GM21515 (cell line): ENCODE results near the gene ERCC2.
"Not testable (repeated sequence)": the region's sequence is repeated elsewhere in the genome, so short reads cannot be mapped to it uniquely, and the experiment has no call there.

ENCODE experiments used
- ATAC-seq: cut with Tn5 transposase; IDR thresholded peaks from one replicate; pipeline ENCODE4 v1.9.1; 2021; ENCODE audit not compliant: unreplicated experiment

Gene ERCC2

DNA sequence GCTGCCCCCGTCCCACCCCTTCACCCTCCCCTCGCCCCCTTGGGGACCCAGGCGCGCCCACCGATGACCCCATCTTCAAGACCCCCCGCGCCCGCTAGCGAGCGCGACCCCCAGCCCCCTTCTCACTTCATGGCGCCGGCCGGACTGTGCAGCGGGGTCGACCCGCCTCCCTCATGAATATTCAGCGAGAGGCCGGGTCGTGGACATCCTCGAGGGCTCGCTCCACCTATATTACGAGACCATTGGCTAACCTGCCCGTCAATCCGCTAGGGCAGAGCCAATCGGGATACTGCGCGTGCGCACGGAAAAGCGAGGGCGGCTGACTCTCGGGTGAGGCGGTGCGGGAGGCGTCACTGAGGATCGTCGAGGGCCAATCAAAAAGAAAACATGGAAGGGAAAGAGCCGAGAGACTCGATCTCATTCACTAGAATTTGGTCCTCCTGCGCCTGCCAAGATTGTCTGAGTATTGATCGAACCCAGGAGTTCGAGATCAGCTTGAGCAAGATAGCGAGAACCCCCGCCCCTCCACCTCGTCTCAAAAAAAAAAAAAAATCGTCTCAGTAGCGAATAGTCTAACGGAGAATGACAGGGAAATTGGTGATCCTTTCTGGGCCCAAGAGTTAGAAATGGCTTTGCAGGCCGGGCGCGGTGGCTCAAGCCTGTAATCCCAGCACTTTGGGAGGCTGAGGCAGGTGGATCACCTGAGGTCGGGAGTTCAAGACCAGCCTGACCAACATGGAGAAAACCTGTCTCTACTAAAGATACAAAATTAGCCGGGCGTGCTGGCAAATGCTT lies at the start of gene ERCC2:
Gene ERCC2, minus strand, starts transcription at position 164 of the 795 bp plus-strand sequence. Its CDS starts 33 bp downstream, at position 131.
- peak; percentile 90 for ATAC-seq

DNA sequence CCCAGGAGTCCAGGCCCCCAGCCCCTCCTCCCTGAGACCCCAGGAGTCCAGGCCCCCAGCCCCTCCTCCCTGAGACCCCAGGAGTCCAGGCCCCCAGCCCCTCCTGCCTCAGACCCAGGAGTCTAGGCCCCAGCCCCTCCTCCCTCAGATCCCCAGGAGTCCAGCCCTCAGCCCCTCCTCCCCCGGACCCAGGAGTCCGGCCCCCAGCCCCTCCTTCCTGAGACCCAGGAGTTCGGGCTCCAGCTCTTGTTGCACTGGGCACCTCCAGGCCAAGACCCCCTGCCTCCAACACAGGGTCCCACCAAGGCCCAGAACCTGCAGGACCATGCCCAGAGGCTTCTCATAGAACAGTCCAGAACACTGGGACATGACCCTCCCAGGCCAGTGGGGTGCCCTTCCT lies 49.5 kb upstream of the ERCC2 start:
- ATAC-seq, result no peak

DNA sequence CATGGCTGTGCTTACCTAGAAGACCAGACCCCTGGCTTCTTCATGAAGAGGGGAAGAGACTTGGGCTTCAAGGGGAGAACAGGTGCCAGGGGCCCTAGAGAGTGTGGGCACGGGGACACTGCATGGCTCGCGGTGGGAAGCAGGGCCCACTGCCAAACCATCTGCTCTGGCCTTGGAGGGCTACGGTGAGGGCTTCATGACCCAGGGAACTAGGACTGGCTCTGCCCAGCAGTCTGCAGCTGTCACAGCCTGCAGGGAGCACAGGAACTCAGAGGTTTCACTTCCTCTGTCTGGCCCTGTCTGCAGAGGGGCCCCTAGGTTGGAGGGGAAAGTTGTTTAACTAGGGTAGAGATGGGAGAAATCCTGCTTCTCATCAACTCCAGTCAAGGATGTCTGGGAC lies 49.0 kb upstream of the ERCC2 start:
- ATAC-seq, result peak; percentile 53

DNA sequence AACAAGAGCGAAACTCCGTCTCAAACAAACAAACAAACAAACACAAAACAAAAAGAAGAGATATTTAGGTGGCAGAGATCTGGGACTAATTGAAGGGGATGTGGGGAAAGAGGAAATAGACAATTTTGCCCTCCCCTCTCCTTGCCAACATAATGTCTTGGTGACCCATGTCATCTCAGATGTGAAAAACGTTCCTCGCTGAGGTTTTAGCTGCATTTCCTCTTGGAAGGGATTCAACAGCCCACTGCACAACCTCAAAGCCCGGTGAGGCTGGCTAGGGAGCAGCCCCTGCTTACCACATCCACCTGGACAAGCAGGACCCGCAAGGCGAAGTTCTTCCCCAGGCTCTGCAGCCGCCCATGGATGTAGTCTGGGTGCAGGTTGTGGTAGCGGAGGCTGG lies 48.4 kb upstream of the ERCC2 start:
- no peak for ATAC-seq

DNA sequence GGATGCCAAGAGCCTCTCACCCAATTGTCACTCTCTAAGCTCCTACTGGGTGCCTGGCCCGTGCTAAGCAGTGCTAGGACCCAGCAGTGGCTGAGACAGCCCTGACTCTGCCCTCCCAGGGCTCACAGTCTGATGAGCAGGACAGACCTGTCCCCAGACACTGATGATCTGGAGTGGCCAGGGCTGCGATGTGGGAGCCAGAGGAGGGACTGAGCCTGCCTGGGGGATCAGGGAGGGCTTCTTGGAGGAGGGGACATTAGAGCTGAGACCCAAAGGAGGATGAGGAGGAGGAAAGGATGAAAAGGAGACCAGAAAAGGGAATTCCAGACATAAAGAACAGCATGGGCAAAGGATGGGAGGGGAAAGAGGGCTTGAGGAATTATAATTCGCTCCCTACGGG lies 46.8 kb upstream of the ERCC2 start:
- no peak for ATAC-seq

DNA sequence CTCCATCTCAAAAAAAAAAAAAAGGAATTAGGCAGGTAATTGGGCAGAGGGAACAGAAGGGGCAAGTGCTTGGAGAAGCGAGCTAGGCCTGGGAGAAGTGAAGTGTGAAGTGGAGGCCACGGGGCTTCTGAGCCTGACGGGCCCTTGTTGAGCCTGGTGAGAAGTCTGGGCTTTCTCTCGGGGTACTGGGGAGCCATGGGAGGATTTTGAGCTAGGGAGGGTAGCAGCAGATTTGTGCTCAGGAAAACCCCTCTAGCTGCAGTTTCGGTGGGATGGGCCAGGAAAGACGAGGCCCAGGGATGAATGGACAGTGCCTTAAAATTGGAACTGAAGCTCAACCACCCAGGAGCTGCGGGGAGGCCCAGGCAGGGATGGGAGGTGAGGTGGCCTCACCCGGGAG lies 44.1 kb upstream of the ERCC2 start:
- ATAC-seq, result no peak

DNA sequence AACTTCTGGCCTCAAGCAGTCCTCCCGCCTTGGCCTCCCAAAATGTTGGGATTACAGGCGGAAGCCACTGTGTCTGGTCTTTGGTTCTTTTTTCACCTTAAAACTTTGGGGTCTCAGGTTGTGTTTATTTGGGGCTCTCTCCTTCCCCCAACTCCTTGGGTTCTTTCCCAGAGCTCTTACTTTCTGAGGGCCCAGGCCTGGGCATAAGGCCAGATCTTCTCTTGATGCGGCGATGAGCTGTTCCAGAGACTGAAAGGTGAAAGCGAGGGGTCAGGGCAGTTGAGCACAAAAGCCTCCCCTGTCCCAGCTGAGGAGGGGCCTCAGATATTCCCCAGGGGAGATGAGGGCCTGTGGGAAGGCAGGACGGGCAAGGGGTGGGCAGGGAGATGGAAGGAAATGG lies 43.1 kb upstream of the ERCC2 start:
- no peak for ATAC-seq

DNA sequence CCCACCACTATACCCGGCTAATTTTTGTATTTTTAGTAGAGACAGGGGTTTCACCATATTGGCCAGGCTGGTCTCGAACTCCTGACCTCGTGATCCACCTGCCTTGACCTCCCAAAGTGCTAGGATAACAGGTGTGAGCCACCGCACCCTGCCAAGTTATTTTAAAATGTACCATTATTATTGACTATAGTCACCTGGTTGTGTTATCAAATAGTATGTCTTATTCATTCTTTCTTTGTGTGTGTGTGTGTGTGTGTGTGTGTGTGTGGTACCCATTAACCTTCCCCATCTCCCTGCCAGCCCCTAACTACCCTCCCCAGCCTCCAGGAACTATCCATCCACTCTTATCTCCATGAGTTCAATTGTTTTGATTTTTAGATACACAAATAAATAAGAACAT lies 40.0 kb upstream of the ERCC2 start:
- ATAC-seq, result not testable (repeated sequence)

DNA sequence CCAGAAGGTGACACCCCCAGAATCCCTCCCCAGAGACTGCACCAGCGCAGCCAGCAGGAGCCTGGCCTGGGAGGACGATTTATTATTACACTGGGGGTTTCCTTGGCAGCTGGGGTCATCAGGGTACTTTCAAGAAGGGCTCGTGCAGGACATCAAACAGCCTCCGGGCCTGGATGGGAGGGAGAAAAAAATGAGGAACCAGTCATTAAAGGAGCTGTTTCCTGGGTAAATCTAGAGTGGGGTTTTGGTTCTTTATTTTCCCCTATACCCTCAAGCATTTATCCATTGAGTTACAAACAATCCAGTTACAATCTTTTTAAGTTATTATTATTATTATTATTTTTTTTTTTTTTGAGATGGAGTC lies 39.2 kb upstream of the ERCC2 start:
- ATAC-seq, result no peak

DNA sequence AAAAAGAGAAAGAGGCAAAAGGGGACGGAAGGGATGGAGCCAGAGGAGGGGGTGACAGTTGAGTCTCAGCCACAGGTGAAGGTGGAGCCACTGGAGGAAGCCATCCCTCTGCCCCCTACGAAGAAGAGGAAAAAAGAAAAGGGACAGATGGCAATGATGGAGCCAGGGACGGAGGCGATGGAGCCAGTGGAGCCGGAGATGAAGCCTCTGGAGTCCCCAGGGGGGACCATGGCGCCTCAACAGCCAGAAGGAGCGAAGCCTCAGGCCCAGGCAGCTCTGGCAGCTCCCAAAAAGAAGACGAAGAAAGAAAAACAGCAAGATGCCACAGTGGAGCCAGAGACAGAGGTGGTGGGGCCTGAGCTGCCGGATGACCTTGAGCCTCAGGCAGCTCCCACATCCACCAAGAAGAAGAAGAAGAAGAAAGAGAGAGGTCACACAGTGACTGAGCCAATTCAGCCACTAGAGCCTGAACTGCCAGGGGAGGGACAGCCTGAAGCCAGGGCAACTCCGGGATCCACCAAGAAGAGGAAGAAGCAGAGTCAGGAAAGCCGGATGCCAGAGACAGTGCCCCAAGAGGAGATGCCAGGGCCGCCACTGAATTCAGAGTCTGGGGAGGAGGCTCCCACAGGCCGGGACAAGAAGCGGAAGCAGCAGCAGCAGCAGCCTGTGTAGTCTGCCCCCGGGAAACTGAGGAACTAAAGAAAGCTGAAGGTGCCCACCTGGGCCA lies 38.6 kb upstream of the ERCC2 start:
- no peak for ATAC-seq

DNA sequence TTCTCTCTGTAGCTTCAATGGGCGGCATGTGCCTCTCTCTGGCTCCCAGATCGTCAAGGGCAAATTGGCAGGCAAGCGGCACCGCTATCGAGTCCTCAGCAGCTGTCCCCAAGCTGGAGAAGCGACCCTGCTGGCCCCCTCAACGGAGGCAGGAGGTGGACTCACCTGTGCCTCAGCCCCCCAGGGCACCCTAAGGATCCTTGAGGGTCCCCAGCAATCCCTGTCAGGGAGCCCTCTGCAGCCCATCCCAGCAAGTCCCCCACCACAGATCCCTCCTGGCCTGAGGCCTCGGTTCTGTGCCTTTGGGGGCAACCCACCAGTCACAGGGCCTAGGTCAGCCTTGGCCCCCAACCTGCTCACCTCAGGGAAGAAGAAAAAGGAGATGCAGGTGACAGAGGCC lies 37.7 kb upstream of the ERCC2 start:
- no peak for ATAC-seq

DNA sequence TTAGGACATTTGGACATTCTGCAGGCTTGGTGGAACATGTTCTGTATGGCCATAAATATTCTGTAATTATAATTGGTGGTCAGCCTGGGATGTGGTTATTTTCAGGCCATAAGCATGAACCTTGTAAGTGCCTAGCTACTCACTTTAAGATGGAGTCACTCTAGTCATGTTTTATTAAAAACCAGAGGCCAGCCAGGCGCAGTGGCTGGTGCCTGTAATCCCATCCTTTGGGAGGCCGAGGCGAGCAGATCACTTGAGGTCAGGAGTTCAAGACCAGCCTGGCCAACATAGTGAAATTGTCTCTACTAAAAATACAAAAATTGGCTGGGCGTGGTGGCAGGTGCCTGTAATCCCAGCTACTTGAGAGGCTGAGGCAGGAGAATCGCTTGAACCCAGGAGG lies 37.2 kb upstream of the ERCC2 start:
- ATAC-seq, result not testable (repeated sequence)

DNA sequence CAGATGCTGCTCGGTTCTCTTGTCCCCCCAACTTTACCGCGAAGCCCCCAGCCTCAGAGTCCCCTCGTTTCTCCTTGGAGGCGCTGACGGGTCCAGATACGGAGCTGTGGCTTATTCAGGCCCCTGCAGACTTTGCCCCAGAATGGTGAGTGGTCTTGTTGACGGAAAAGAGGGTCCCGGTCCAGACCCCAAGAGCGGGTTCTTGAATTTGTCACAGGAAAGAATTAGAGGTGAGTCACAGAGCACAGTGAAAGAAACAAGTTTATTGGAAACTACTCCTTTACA lies 36.7 kb upstream of the ERCC2 start:
- ATAC-seq, result no peak

DNA sequence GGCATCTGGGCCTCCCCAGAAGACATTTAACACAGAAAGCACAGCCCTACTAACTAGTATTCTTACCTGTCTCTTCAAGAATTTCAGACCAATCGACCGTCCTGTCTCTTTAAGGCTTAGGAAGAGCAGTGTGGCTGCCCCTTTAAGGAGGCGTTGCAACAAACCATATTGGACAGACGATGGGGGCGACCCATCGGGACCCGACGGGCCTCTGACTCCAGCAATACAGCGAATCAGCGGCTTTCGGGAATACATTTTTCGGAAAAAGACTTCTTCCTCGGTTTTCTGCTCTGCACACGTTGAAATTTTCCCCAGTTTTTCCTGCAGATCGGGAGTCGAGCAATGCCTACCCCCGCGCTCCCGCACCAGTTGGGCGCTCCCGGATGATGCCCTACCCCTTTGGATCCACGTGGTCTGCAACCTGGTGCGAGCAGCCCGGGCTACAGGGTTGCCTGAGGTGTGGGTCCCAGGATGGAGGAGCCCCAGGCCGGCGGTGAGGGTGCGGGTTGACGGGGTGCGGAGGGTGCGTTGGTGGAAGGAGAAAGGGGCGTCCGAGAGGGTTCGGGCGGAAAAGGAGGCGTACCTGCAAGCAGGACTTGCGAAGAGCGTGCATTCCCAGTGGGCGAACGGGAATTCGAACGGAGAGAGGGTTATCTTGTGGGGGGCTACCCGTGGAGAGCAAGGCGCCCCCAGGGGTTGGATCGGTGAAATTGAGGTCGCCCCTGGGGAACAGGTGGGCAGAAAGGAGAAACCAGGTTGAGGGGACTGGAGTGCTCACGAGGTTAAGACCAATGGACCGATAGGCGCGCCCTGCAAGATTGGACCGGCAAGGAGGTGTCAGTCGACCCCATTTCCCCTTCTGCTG lies 36.1 kb upstream of the ERCC2 start, which contains the start of gene POLR1G:
Gene POLR1G, plus strand, starts transcription at position 419 of the 865 bp plus-strand sequence. Its CDS starts 53 bp downstream, at position 472.
- ATAC-seq, result peak; percentile 62

DNA sequence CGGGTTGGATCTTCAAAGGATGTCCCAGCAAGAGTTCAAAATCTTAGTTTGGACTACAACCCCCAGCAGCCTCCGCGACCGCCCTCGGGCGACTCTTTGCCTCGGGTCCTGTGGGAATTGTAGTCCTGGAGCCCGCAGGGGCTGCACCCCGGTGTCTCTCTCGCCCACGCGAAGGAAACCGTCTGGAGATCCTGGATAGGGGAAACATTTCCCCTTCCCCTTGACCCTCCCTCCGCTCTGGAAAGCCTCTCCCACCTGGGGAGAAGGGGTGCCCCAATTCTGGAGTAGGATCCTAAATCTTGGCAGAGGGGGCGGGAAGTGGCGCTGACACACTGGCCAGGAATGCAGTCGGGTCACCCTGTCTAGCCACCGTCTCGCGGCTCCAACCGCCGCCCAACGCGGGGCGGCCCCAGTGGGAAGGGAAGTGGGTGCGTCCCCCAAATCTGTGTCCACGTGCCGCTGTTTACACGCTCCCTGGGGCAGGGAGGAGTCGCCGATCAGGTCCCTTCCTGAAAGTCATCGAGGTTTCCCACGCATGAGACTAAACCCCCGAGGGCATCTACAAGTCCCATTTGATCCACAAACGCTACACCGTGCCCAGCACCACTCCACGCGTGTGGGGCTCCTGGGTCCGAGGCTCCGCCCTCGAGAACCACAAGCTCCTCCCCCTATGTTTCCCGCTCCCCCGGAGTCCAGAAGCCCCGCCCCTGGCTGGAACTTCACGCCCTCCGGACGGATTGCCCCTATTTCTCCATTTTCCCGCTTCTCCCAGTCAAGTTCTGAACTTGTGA lies 35.3 kb upstream of the ERCC2 start:
- peak; percentile 48 for ATAC-seq

DNA sequence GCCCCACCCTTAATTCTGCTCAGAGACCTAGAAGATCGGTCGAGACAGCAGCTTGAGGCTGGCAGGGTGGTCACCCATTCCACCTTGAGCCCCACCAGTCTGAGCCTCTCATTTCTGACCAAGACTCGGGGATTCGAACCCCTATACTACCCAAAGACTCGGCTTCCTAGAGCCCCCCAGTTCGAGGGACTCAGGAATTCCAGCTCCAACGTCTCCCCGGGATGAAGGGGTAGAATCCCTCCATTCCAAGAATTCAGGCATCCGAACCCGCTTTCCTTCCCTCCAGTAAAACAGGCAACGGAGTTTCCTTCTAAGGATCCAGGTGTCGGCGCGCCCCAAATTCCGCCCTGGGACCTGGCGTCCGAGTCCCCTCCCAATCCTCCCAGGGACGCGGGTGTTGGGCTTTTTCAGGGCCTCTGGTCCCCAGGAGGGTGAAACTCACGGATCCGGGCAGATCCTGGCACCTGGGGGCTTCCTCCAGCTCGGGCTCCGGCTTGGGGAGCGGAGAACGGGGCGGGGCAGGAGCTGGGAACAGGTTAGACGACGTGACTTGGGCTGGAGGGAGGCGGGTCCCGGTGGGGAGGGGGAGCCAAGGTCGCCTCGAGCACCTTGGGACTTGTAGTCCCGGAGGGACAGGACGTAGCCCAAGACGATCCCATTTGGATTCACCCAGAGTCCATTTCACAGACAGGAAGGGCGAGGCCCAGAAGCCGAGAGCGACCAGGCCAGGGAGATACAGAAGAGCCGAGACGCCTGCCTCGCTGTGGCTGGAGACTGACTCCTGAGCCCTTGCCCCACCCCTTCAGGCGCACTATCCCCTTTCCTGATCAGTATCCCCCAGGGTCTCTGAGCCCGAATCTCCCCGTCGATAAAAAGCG lies 34.4 kb upstream of the ERCC2 start, which contains the start of gene PPP1R13L:
Gene PPP1R13L, minus strand, starts transcription at position 513 of the 878 bp plus-strand sequence. CDS start 6,751 bp downstream, outside the sequence.
- no peak for ATAC-seq

DNA sequence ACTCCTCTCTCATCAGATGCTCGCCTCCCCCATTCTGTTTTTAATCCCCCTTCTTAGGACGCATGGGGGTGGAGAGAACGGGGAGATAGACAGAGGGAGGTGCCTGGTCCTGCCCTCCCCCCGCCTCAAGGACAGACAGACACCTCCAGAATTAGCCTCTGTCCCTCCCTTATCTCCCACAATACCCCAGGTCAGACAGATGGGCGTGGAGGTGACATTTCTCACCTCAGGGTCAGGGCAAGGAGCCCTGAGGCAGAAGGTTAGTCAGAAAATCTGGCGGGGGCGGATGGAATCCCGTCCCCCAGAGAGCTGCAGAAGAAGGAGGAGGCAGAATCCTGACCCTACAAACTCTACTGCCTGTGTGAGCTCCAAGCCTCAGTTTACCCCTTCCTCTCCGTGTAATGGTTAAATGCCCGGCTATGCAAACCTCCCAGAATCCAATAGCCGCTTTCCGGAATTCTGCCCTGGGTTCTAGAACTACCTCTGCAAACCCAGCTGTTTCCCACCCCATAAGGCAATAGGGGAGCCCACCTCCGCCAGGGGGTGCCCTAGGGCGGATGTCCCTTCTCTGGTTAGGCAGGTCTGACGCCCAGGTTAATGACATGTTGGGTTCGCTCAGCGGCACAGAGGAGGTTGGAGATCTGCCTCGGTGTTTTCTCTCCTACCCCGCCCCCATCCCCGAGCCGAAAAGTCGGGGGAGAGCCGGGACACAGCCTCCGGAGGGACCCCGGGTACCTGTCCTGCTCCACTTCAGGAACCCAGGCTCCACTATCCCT lies 33.6 kb upstream of the ERCC2 start:
- ATAC-seq, result no peak

DNA sequence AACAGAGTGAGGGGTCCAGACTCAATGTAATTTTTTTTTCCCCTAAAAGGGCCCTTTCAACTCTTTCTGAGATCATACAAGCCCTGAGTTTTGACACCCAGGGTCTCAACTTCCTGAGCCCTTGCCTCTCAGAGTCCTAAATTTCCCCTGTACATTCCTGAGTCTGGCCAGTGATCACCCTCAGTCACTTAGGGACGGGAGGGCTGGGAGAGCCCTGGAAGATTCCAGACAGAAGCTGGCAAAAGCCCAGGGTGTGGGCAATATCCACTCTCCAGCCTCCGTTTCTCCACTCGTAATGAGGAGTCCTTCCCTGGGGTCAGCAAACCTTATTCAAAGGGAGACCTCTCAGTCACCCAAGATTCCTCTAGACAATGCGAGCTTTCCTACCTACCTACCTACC lies 32.9 kb upstream of the ERCC2 start:
- no peak for ATAC-seq
